ENCODE results near the gene DSC3.

DNA sequence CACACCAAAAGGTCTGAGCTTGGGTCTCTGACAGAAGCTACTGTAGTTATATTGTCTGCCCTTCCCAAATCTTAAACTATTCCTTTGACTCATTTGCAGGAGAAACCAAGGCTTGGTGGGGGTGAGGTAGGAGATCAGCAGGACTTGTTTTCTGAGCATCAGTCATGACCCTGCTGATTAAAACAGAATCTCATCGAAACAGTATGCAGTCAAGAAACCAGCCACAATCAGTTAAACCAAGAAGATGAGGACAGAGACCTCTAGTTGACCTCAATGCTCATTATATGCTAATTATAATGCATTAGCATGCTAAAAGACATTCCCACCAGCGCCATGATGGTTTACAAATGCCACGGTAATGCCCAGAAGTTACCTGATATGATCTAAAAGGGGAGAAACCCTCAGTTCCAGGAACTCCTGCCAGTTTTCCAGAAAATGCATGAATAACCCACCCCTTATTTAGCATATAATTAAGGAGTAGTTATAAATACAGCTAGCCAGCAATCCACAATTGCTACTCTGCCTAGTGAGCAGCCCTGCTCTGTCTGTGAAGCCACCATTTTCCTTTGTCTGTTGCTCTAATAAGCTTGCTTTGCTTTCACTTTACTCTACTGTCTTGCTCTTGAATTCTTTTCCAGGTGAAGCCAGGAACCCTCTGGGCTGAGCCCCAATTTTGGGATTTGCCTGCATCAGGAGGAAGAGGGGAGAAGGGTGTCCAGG lies 26.7 kb downstream of the DSC3 start:
- TF ChIP-seq EZH2 (optimal IDR thresholded peaks at IDR 0.05; ENCODE audit: low read depth, low read length) (no peak), EZH2phosphoT487 (IDR thresholded peaks at IDR 0.05; ENCODE audit: low read length) (no peak)
- TF ChIP-seq, protein P1, sequence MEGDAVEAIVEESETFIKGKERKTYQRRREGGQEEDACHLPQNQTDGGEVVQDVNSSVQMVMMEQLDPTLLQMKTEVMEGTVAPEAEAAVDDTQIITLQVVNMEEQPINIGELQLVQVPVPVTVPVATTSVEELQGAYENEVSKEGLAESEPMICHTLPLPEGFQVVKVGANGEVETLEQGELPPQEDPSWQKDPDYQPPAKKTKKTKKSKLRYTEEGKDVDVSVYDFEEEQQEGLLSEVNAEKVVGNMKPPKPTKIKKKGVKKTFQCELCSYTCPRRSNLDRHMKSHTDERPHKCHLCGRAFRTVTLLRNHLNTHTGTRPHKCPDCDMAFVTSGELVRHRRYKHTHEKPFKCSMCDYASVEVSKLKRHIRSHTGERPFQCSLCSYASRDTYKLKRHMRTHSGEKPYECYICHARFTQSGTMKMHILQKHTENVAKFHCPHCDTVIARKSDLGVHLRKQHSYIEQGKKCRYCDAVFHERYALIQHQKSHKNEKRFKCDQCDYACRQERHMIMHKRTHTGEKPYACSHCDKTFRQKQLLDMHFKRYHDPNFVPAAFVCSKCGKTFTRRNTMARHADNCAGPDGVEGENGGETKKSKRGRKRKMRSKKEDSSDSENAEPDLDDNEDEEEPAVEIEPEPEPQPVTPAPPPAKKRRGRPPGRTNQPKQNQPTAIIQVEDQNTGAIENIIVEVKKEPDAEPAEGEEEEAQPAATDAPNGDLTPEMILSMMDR (IDR thresholded peaks at IDR 0.05; ENCODE audit: low read length), result no peak
